GM18867 (cell line): ENCODE results near the gene KCNJ6.
"Not testable (repeated sequence)": the region's sequence is repeated elsewhere in the genome, so short reads cannot be mapped to it uniquely, and the experiment has no call there.

Experiments used
- ATAC-seq: cut with Tn5 transposase; IDR thresholded peaks from one replicate; pipeline ENCODE4 v1.9.1; 2021; ENCODE audit warnings: mild to moderate bottlenecking, moderate library complexity; ENCODE audit not compliant: unreplicated experiment

The KCNJ6 gene

GRCh38 chr21:37784591-37785318, 131.5 kb downstream of the KCNJ6 start:
- no peak for ATAC-seq

- no peak for ATAC-seq
Measured at GRCh38 chr21:37783016-37783415, 133.2 kb downstream of the KCNJ6 start.

- no peak for ATAC-seq
Measured at GRCh38 chr21:37780991-37781983, 135.0 kb downstream of the KCNJ6 start.

- ATAC-seq = no peak
Measured at GRCh38 chr21:37771181-37771580, 145.1 kb downstream of the KCNJ6 start.

- no peak for ATAC-seq
Measured at GRCh38 chr21:37770461-37770860, 145.8 kb downstream of the KCNJ6 start.

GRCh38 chr21:37769656-37770055, 146.6 kb downstream of the KCNJ6 start:
- no peak for ATAC-seq

GRCh38 chr21:37767984-37768383, 148.3 kb downstream of the KCNJ6 start:
- ATAC-seq = no peak

- ATAC-seq = no peak
Measured at GRCh38 chr21:37766129-37766528, 150.1 kb downstream of the KCNJ6 start.

GRCh38 chr21:37765221-37765900, 150.9 kb downstream of the KCNJ6 start:
- ATAC-seq = no peak

GRCh38 chr21:37764691-37765090, 151.6 kb downstream of the KCNJ6 start:
- ATAC-seq = no peak

- ATAC-seq = no peak
Measured at GRCh38 chr21:37763298-37763697, 153.0 kb downstream of the KCNJ6 start.

- ATAC-seq = no peak
Measured at GRCh38 chr21:37762606-37763005, 153.7 kb downstream of the KCNJ6 start.

- not testable (repeated sequence) for ATAC-seq
Measured at GRCh38 chr21:37761406-37761805, 154.9 kb downstream of the KCNJ6 start.

GRCh38 chr21:37759777-37760176, 156.5 kb downstream of the KCNJ6 start:
- no peak for ATAC-seq

- no peak for ATAC-seq
Measured at GRCh38 chr21:37758982-37759381, 157.3 kb downstream of the KCNJ6 start.

GRCh38 chr21:37757606-37758376, 158.5 kb downstream of the KCNJ6 start:
- ATAC-seq = no peak

- ATAC-seq = no peak
Measured at GRCh38 chr21:37753122-37753599, 163.1 kb downstream of the KCNJ6 start.

- ATAC-seq = no peak
Measured at GRCh38 chr21:37751268-37751975, 164.8 kb downstream of the KCNJ6 start.

- ATAC-seq = no peak
Measured at GRCh38 chr21:37749132-37749531, 167.1 kb downstream of the KCNJ6 start.

GRCh38 chr21:37748351-37748750, 167.9 kb downstream of the KCNJ6 start:
- no peak for ATAC-seq
